Uterus (tissue), 4 donors: ENCODE measurements around the gene MAP3K20. TPM values are rescaled to one million over a fixed set of nuclear protein-coding genes. Genes with fewer than 3 reads are reported as not detected.

Experiments
- DNase-seq, 2 donors: peaks; one replicate each; pipeline ENCODE4 v3.0.0-alpha.2; 2019 to 2020
- H3K27ac ChIP-seq, 2 donors: fragments of 200-600 bp; sonication (generic); 1 replicate in 1 of 2; 2 replicates in 1 of 2; pipeline ENCODE4 v1.5.1; 2016 to 2018
- H3K27me3 ChIP-seq, 2 donors: fragments of 200-600 bp; sonication (generic); one replicate each; pipeline ENCODE4 v1.5.1; 2018 to 2019; ENCODE audit warnings: control low read depth in 1 of 2
- H3K36me3 ChIP-seq, 2 donors: fragments of 200-600 bp; sonication (generic); one replicate each; pipeline ENCODE4 v1.5.1; 2019; ENCODE audit warnings: control low read depth in 1 of 2
- H3K4me1 ChIP-seq, 2 donors: fragments of 200-600 bp; sonication (generic); one replicate each; pipeline ENCODE4 v1.5.1; 2018 to 2019; ENCODE audit warnings: control low read depth in 1 of 2
- H3K4me3 ChIP-seq, 2 donors: fragments of 200-600 bp; sonication (generic); 1 replicate in 1 of 2; 2 replicates in 1 of 2; pipeline ENCODE4 v1.5.1; 2018 to 2019; ENCODE audit warnings: mild to moderate bottlenecking in 1 of 2
- H3K9me3 ChIP-seq, 2 donors: fragments of 200-600 bp; sonication (generic); one replicate each; pipeline ENCODE4 v1.5.1; 2019; ENCODE audit warnings: control low read depth in 1 of 2
- POLR2A ChIP-seq, 2 donors: fragments of 450-650 bp; IDR thresholded peaks; one replicate each; pipeline ENCODE4 v1.6.1; 2016; ENCODE audit warnings: antibody characterized with exemption in 2 of 2, mild to moderate bottlenecking in 1 of 2, moderate library complexity in 1 of 2
- intact Hi-C: fragments of 100-400 bp; cut with DNase I; formaldehyde crosslinking; loops from one replicate; pipeline ENCODE4 v1.15.1; 2023; ENCODE audit warnings: low total_unique reads
- total RNA-seq, 4 donors: library from RNA; depleted of rRNA in 3 of 4; stranded (reverse); fragments of >200 nt in 3 of 4; gene quantifications; one replicate each; pipeline versions ENCODE4 v1.1.0 to v1.2.4, GENCODE V29; 2014 to 2023
- TF ChIP-seq, protein P1 (sequence below), 4 experiments: fragments of 200-600 bp in 2 of 4; fragments of 450-650 bp in 2 of 4; sonication (generic) in 2 of 4; IDR thresholded peaks; one replicate each; pipeline ENCODE4 v1.5.1; 2016 to 2019; ENCODE audit warnings: antibody characterized with exemption in 4 of 4, mild to moderate bottlenecking in 2 of 4, moderate library complexity in 1 of 4
- donor health status: DM: yes; HTN: yes; CAD: no.

Gene MAP3K20
- total RNA-seq, 4 donors from 2014 or later: 47.6 to 183 (median 124) TPM

DNA sequence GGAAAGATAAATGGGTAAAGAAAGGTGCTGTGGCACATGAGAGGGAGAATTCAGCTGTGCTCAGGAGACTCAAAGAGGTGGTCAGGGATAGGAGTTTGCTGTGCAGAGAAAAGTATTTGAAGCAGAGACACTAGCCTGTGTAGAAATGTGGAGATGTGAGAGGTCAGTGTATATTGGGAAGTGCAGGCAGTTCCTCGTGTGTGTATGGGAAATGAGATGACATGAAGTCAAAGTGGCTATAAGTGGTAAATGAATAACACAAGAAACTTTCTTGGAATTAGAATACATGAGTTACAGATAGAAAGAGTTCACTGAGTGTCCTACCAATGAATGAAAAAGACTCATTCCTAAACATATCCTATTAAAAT lies 11.6 kb downstream of the MAP3K20 start:
- intact Hi-C loops: no loop called here
- no peaks in the 10 kb centered on the region for H3K36me3 ChIP-seq
- peaks cover 5 to 21% of the 10 kb centered on the region in 2 donors for H3K4me1 ChIP-seq
- H3K27ac ChIP-seq: peak overlapping the region; percentile 82 to 92
- no peak for DNase-seq
- no peak overlapping the region for H3K4me3 ChIP-seq
- no peaks in the 10 kb centered on the region for H3K27me3 ChIP-seq
- TF ChIP-seq, protein P1, sequence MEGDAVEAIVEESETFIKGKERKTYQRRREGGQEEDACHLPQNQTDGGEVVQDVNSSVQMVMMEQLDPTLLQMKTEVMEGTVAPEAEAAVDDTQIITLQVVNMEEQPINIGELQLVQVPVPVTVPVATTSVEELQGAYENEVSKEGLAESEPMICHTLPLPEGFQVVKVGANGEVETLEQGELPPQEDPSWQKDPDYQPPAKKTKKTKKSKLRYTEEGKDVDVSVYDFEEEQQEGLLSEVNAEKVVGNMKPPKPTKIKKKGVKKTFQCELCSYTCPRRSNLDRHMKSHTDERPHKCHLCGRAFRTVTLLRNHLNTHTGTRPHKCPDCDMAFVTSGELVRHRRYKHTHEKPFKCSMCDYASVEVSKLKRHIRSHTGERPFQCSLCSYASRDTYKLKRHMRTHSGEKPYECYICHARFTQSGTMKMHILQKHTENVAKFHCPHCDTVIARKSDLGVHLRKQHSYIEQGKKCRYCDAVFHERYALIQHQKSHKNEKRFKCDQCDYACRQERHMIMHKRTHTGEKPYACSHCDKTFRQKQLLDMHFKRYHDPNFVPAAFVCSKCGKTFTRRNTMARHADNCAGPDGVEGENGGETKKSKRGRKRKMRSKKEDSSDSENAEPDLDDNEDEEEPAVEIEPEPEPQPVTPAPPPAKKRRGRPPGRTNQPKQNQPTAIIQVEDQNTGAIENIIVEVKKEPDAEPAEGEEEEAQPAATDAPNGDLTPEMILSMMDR (IDR thresholded peaks at IDR 0.05): no peak
- no peak for TF ChIP-seq POLR2A (IDR thresholded peaks at IDR 0.05)
- H3K9me3 ChIP-seq: no peaks in the 10 kb centered on the region

DNA sequence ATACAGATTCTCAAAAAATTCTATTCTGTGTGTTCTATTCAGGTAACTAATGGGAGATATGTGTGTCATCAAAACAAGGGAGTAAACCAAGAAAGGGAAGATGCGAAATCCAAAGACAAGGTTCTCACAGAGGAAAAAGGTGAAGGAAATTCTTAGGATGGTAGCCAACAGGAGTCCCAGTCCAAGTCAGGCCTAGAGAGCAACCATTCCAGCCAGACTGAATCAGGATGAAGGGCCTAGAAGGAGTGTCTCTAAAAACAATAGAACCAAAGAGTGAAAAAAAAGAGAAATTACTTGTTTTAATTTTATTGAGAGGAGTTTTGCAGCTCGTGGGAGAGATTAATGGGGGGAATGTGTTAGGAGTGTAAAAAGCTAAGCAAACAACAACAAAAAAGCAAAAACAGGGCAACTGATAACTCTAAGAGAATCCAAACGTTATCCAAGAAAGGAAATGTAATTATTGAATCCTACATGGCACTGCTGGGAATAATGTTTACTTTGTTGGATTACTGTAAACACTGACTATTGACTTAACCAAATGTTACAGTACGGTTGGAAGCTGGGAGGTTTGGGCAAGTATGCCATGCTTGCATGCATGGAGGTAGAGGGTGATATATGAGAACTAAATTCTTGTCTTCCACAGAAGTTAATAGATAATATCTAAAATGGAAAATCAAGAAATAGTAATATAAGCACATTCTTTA lies 12.3 kb downstream of the MAP3K20 start:
- Histone ChIP-seq H3K36me3 (no peaks in the 10 kb centered on the region), H3K27ac (peak overlapping the region; percentile 82 to 92), H3K4me1 (peaks cover 5 to 21% of the 10 kb centered on the region in 2 donors), H3K27me3 (no peaks in the 10 kb centered on the region), H3K9me3 (no peaks in the 10 kb centered on the region), H3K4me3 (no peak overlapping the region)
- no peak for DNase-seq
- TF ChIP-seq POLR2A (IDR thresholded peaks at IDR 0.05): no peak
- TF ChIP-seq, protein P1 (IDR thresholded peaks at IDR 0.05): no peak
- intact Hi-C loops: no loop called here

DNA sequence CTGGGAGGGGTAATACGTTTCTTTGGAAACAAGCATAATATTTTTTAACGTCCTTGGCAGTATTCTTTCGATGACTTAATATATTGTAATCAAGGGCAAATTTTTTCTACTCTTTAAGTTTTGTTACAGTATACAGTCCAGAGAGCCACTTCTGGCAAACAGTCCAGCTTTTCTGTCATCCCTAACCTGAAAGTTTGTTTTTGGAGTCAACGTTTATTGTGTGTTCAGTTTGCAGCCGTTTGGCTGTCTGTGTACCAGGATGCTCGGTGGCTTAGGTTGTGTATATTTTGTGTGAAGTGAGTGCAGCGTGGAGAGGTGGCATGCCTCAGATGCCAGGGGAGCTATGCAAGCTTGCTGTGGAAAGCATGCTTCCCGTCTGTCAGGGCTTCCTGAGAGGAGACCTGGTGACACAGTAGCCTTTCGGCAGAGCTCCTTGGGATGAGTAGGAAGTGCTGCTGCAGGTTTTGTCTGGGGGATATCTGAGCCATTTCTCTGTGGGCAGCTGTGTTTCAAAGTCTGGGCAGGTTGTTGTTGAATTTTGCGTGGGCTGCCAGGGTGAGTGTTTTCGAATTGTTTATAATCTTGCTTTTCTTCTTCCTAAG lies 14.7 kb downstream of the MAP3K20 start:
- H3K9me3 ChIP-seq: no peaks in the 10 kb centered on the region
- peak; percentile 33 to 34 for DNase-seq
- no peaks in the 10 kb centered on the region for H3K36me3 ChIP-seq
- H3K27me3 ChIP-seq: no peaks in the 10 kb centered on the region
- intact Hi-C loops: no loop called here
- H3K27ac ChIP-seq: peak overlapping the region; percentile 82 to 92
- TF ChIP-seq, protein P1 (IDR thresholded peaks at IDR 0.05): no peak
- no peak for TF ChIP-seq POLR2A (IDR thresholded peaks at IDR 0.05)
- peaks cover 5 to 11% of the 10 kb centered on the region in 2 donors for H3K4me1 ChIP-seq
- peak overlapping the region; percentile 3 to 4 for H3K4me3 ChIP-seq

DNA sequence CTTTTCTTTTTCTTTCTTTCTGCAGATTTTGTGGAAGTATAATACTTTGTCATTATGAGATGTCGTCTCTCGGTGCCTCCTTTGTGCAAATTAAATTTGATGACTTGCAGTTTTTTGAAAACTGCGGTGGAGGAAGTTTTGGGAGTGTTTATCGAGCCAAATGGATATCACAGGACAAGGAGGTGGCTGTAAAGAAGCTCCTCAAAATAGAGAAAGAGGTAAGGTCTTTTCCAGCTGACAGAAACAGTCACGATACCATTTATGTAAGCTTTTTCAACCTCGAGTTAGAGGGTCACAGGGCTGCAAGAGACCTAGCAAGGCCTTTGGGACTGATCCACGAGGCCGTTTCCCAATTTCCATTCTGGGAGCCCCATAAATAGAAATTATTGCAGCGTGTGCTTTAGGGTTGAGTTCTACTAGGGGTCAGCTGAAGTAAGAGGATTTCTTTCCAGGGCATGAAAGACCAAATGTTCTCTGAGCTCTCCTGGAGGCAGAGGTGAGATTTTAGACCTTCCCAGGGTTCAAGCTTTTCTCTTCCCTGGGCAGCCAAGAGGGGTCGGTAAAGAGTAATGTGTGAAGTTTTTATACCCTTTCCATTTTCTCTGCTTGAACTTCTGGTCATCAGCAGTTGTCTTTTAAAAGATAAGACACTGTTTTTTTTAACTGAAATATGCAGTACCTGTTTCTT lies 15.5 kb downstream of the MAP3K20 start:
- peak overlapping the region; percentile 3 to 4 for H3K4me3 ChIP-seq
- peak; percentile 67 to 68 for DNase-seq

More for the DNA sequence above, 15.5 kb downstream of the MAP3K20 start:
- TF ChIP-seq, protein P1 (IDR thresholded peaks at IDR 0.05): peak in 2 of 4 experiments; percentile 18 to 47
- no peak for TF ChIP-seq POLR2A (IDR thresholded peaks at IDR 0.05)
- Histone ChIP-seq H3K27me3 (no peaks in the 10 kb centered on the region), H3K4me1 (peaks cover 5 to 11% of the 10 kb centered on the region in 2 donors), H3K9me3 (no peaks in the 10 kb centered on the region), H3K27ac (peak overlapping the region; percentile 82 to 92), H3K36me3 (no peaks in the 10 kb centered on the region)
- intact Hi-C loops: no loop called here
